H9 (cell line): ENCODE measurements around the gene COMT. TPM values are rescaled to one million over a fixed set of nuclear protein-coding genes. Genes with fewer than 3 reads are reported as not detected.
A peak's percentile ranks its signal among the peaks of the same experiment; 100 is the strongest.

Experiments
- DNase-seq: peaks from one replicate; pipeline ENCODE4 v3.0.0-alpha.2; 2017
- H2AFZ ChIP-seq: one replicate; pipeline ENCODE4 v1.6.1; 2013; ENCODE audit warnings: mild to moderate bottlenecking, low read length, control low read depth, moderate library complexity
- H2AK5ac ChIP-seq: 2 replicates; pipeline ENCODE4 v1.6.1; 2013; ENCODE audit warnings: low read length, control low read depth, mixed read lengths; ENCODE audit not compliant: insufficient read length
- H2BK120ac ChIP-seq: one replicate; pipeline ENCODE4 v1.6.1; 2013; ENCODE audit warnings: low read depth, mild to moderate bottlenecking, low read length, control low read depth, inconsistent platforms; ENCODE audit not compliant: poor library complexity, severe bottlenecking
- H2BK12ac ChIP-seq: 2 replicates; pipeline ENCODE4 v1.6.1; 2013; ENCODE audit warnings: low read length, control low read depth, mixed read lengths, low read depth; ENCODE audit not compliant: insufficient read length
- H2BK15ac ChIP-seq: 2 replicates; pipeline ENCODE4 v1.6.1; 2013; ENCODE audit warnings: low read depth, low read length, control low read depth
- H2BK20ac ChIP-seq: one replicate; pipeline ENCODE4 v1.6.1; 2013; ENCODE audit warnings: low read depth, mild to moderate bottlenecking, low read length, control low read depth, inconsistent platforms; ENCODE audit not compliant: poor library complexity, severe bottlenecking
- H2BK5ac ChIP-seq: 2 replicates; pipeline ENCODE4 v1.6.1; 2013; ENCODE audit warnings: low read length, control low read depth, mixed read lengths; ENCODE audit not compliant: insufficient read length
- H3K14ac ChIP-seq: 2 replicates; pipeline ENCODE4 v1.6.1; 2013; ENCODE audit warnings: low read length, control low read depth; ENCODE audit not compliant: insufficient read depth
- H3K18ac ChIP-seq: 2 replicates; pipeline ENCODE4 v1.6.1; 2013; ENCODE audit warnings: low read depth, mild to moderate bottlenecking, mixed read lengths, low read length, control low read depth; ENCODE audit not compliant: insufficient read length
- H3K23ac ChIP-seq: 2 replicates; pipeline ENCODE4 v1.6.1; 2013; ENCODE audit warnings: low read length, control low read depth, mixed read lengths, low read depth; ENCODE audit not compliant: insufficient read length
- H3K23me2 ChIP-seq: 2 replicates; pipeline ENCODE4 v1.6.1; 2013; ENCODE audit warnings: low read depth, mild to moderate bottlenecking, mixed read lengths, low read length, control low read depth; ENCODE audit not compliant: insufficient read length, poor library complexity, severe bottlenecking
- H3K27ac ChIP-seq: 2 replicates; pipeline ENCODE4 v1.5.1; 2013; ENCODE audit warnings: low read length, control low read depth, mixed read lengths, low read depth; ENCODE audit not compliant: insufficient read length
- H3K27me3 ChIP-seq: 2 replicates; pipeline ENCODE4 v1.6.1; 2013; ENCODE audit warnings: low read length, control low read depth, inconsistent platforms; ENCODE audit not compliant: insufficient read depth
- H3K4ac ChIP-seq: 2 replicates; pipeline ENCODE4 v1.6.1; 2013; ENCODE audit warnings: low read depth, mild to moderate bottlenecking, control low read depth, inconsistent platforms, low read length, moderate library complexity
- H3K4me1 ChIP-seq: 2 replicates; pipeline ENCODE4 v1.6.1; 2013; ENCODE audit warnings: low read length, control low read depth, inconsistent platforms; ENCODE audit not compliant: insufficient read depth
- H3K4me2 ChIP-seq: 2 replicates; pipeline ENCODE4 v1.6.1; 2013; ENCODE audit warnings: low read length, control low read depth, mixed read lengths; ENCODE audit not compliant: insufficient read length, insufficient read depth
- H3K56ac ChIP-seq: 2 replicates; pipeline ENCODE4 v1.6.1; 2013; ENCODE audit warnings: low read depth, mild to moderate bottlenecking, mixed read lengths, low read length, control low read depth; ENCODE audit not compliant: insufficient read length
- H3K79me1 ChIP-seq: 2 replicates; pipeline ENCODE4 v1.6.1; 2013; ENCODE audit warnings: low read depth, mild to moderate bottlenecking, moderate library complexity, low read length, control low read depth, inconsistent platforms; ENCODE audit not compliant: insufficient read depth, poor library complexity, severe bottlenecking
- H3K79me2 ChIP-seq: 2 replicates; pipeline ENCODE4 v1.6.1; 2013; ENCODE audit warnings: low read length, control low read depth, inconsistent platforms; ENCODE audit not compliant: insufficient read depth
- H3K9ac ChIP-seq: 2 replicates; pipeline ENCODE4 v1.6.1; 2013; ENCODE audit warnings: low read length, control low read depth, mixed read lengths; ENCODE audit not compliant: insufficient read length; ENCODE audit errors: extremely low read depth
- H3K9me3 ChIP-seq: one replicate; pipeline ENCODE4 v1.6.1; 2013; ENCODE audit warnings: low read depth, low read length, inconsistent platforms; ENCODE audit not compliant: control insufficient read depth
- H3T11ph ChIP-seq: one replicate; pipeline ENCODE4 v1.6.1; 2013; ENCODE audit warnings: mild to moderate bottlenecking, low read length, control low read depth, inconsistent platforms
- H4K20me1 ChIP-seq: one replicate; pipeline ENCODE4 v1.6.1; 2013; ENCODE audit not compliant: control insufficient read depth, insufficient read length, insufficient read depth
- H4K5ac ChIP-seq: 2 replicates; pipeline ENCODE4 v1.6.1; 2013; ENCODE audit warnings: low read depth, mild to moderate bottlenecking, mixed read lengths, low read length, control low read depth; ENCODE audit not compliant: insufficient read length
- H4K8ac ChIP-seq: replicated peaks from 2 replicates; pipeline ENCODE4 v1.6.1; 2013; ENCODE audit warnings: low read length, control low read depth, mixed read lengths, low read depth; ENCODE audit not compliant: insufficient read length
- H4K91ac ChIP-seq: 2 replicates; pipeline ENCODE4 v1.6.1; 2013; ENCODE audit warnings: low read depth, mild to moderate bottlenecking, moderate library complexity, mixed read lengths, low read length, control low read depth; ENCODE audit not compliant: insufficient read length
- H3K27ac Mint-ChIP-seq, 3 experiments: 2 replicates in 2 of 3; 3 replicates in 1 of 3; pipeline ENCODE4 v1.8.0; 2020 to 2021; ENCODE audit warnings: mixed read lengths in 3 of 3, mild to moderate bottlenecking in 1 of 3, moderate library complexity in 1 of 3
- H3K27me3 Mint-ChIP-seq: 2 replicates; pipeline ENCODE4 v1.8.0; 2021; ENCODE audit warnings: low read depth, mild to moderate bottlenecking, moderate library complexity, mixed read lengths
- H3K36me3 Mint-ChIP-seq, 3 experiments: 2 replicates in 2 of 3; 3 replicates in 1 of 3; pipeline ENCODE4 v1.8.0; 2020 to 2021; ENCODE audit warnings: low read depth in 3 of 3, mixed read lengths in 3 of 3; ENCODE audit not compliant: insufficient read depth in 1 of 3
- H3K4me1 Mint-ChIP-seq, 2 experiments: 2 replicates each; pipeline ENCODE4 v1.8.0; 2020; ENCODE audit warnings: mixed read lengths in 2 of 2
- H3K4me3 Mint-ChIP-seq, 2 experiments: 2 replicates in 1 of 2; 3 replicates in 1 of 2; pipeline ENCODE4 v1.8.0; 2020 to 2021; ENCODE audit warnings: mild to moderate bottlenecking in 2 of 2, mixed read lengths in 2 of 2, moderate library complexity in 1 of 2
- H3K9me3 Mint-ChIP-seq, 2 experiments: 2 replicates in 1 of 2; 3 replicates in 1 of 2; pipeline ENCODE4 v1.8.0; 2020; ENCODE audit warnings: mild to moderate bottlenecking in 2 of 2, mixed read lengths in 2 of 2, moderate library complexity in 1 of 2
- WGBS: extraction: QIAGEN DNeasy Blood & Tissue Kit; methylation state at CpG from one replicate; pipeline ENCODE4 v1.1.7; 2013; ENCODE audit warnings: missing lambda C conversion rate, low lambda C conversion rate, mixed read lengths; ENCODE audit not compliant: insufficient read length; ENCODE audit errors: extremely low coverage; 5-methylcytosine and 5-hydroxymethylcytosine counted together
- total RNA-seq: library from RNA; stranded (reverse); gene quantifications from 2 replicates; pipeline ENCODE4 v1.2.1, GENCODE V29; 2021
- TF ChIP-seq, protein P1 (sequence below): fragments of 200-600 bp; sonication (generic); conservative IDR thresholded peaks from 3 replicates; pipeline ENCODE4 v1.8.0; 2021; ENCODE audit warnings: antibody characterized with exemption, mild to moderate bottlenecking

The COMT gene
- total RNA-seq, 1 experiment from 2014 or later = 42.2 TPM

DNA sequence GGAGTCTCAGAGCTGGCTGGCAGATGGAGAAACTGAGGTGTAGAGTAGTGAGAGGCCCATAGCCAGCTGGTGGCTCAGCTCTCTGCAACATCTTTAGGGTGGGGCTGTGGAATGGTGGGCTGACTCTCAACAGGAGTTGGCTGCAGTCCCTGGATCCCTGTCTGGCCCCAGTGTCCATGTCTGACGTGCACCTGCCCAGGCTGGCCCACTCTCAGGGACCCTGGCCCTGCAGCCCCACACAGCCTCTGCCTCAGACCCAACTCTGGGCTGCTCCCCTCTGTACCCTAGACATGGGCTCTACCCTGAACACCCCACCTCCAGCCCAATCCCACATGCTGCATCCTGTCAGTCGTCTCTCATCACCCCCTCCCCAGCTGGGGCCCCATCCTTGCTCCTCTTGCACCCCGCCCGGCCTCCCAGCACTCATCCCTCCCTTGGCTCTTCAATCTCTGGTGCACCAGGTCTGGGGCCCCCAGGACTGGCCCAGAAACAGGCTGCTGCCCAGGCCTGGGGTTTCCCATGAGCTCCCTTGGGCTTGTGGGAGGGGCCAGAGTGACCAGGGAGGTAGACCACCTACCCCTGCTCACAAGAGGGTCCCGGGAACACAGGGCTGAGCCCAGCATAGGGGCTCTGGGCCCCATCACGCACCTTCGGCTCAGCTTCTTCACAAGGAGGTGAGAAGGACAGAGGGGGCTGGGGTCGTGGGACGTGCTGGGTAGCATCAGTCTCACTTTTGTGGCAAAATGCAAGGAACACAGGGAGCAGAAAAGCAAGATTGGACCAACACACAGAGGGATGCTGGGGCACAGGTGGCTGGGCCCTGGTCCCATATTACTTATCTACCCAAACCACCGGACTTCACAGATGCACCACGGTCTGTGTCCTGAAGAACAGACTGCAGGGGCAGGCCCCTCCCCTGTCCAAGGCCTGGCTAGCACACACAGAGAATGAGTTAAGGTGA is 43.6 kb downstream of the COMT start:
- no peak overlapping the region for H3K56ac ChIP-seq
- no peaks in the 10 kb centered on the region for H3K79me2 ChIP-seq
- no peaks in the 10 kb centered on the region for H3K23me2 ChIP-seq
- H3K9me3 ChIP-seq = no peaks in the 10 kb centered on the region
- no peak overlapping the region for H4K91ac ChIP-seq
- Mint-ChIP-seq H3K27ac (peak overlapping the region in 1 of 3 experiments; percentile 65; a peak in 1 of 7 replicates), H3K36me3 (peaks cover 2 to 9% (median 9%) of the 10 kb centered on the region in 3 experiments; a peak in 6 of 7 replicates), H3K9me3 (no peaks in the 10 kb centered on the region), H3K4me1 (peaks cover 5 to 14% of the 10 kb centered on the region in 2 experiments; a peak in 3 of 4 replicates), H3K4me3 (peak overlapping the region; percentile 17 to 63; a peak in 3 of 5 replicates), H3K27me3 (no peaks in the 10 kb centered on the region)
- no peak overlapping the region for H3T11ph ChIP-seq
- no peak overlapping the region for H3K27ac ChIP-seq
- no peak for DNase-seq
- no peak overlapping the region for H3K23ac ChIP-seq
- H3K4me1 ChIP-seq = no peaks in the 10 kb centered on the region; the same call in 1 of the 2 replicates
- no peak overlapping the region for H4K5ac ChIP-seq
- H3K27me3 ChIP-seq = no peaks in the 10 kb centered on the region
- H2BK5ac ChIP-seq = no peak overlapping the region
- no peak overlapping the region for H3K4ac ChIP-seq
- H4K8ac ChIP-seq = no peak overlapping the region
- H2AK5ac ChIP-seq = no peak overlapping the region
- TF ChIP-seq, protein P1, sequence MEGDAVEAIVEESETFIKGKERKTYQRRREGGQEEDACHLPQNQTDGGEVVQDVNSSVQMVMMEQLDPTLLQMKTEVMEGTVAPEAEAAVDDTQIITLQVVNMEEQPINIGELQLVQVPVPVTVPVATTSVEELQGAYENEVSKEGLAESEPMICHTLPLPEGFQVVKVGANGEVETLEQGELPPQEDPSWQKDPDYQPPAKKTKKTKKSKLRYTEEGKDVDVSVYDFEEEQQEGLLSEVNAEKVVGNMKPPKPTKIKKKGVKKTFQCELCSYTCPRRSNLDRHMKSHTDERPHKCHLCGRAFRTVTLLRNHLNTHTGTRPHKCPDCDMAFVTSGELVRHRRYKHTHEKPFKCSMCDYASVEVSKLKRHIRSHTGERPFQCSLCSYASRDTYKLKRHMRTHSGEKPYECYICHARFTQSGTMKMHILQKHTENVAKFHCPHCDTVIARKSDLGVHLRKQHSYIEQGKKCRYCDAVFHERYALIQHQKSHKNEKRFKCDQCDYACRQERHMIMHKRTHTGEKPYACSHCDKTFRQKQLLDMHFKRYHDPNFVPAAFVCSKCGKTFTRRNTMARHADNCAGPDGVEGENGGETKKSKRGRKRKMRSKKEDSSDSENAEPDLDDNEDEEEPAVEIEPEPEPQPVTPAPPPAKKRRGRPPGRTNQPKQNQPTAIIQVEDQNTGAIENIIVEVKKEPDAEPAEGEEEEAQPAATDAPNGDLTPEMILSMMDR = no peak
- no CpG with 5 or more reads among the region's 11 CpGs for WGBS
- H3K4me2 ChIP-seq = no peak overlapping the region
- H3K18ac ChIP-seq = no peak overlapping the region
- no peak overlapping the region for H3K14ac ChIP-seq
- H4K20me1 ChIP-seq = peaks cover 3% of the 10 kb centered on the region
- no peak overlapping the region for H3K9ac ChIP-seq
- H2BK120ac ChIP-seq = no peak overlapping the region
- H2BK12ac ChIP-seq = no peak overlapping the region
- H2BK15ac ChIP-seq = no peak overlapping the region
- H2BK20ac ChIP-seq = no peak overlapping the region
- H3K79me1 ChIP-seq = peaks cover 4% of the 10 kb centered on the region
- no peak overlapping the region for H2AFZ ChIP-seq
